Measurements from ENCODE around the gene CIAO1.
"Not testable (repeated sequence)": the region's sequence is repeated elsewhere in the genome, so short reads cannot be mapped to it uniquely, and the experiment has no call there.

CIAO1 gene

GRCh38 chr2:96265840-96266679 is at the start of gene CIAO1, which contains the start of gene TMEM127:
Gene CIAO1, plus strand, starts transcription at chr2:96266225. Its CDS starts 126 bp downstream, at chr2:96266351.
Gene TMEM127, minus strand, starts transcription at chr2:96265997. Its CDS starts 616 bp downstream, at chr2:96265381.
- DNase-seq (ENCODE audit: low spot score): peak; percentile 97

GRCh38 chr2:96218508-96219131 is 47.4 kb upstream of the CIAO1 start:
- no peak for DNase-seq (ENCODE audit: low spot score)

- DNase-seq (ENCODE audit: low spot score): not testable (repeated sequence)
Measured at GRCh38 chr2:96219959-96220358, 46.1 kb upstream of the CIAO1 start.

GRCh38 chr2:96221106-96221505 is 44.9 kb upstream of the CIAO1 start:
- not testable (repeated sequence) for DNase-seq (ENCODE audit: low spot score)

- no peak for DNase-seq (ENCODE audit: low spot score)
Measured at GRCh38 chr2:96225016-96225533, 41.0 kb upstream of the CIAO1 start.

GRCh38 chr2:96231316-96231715 is 34.7 kb upstream of the CIAO1 start:
- no peak for DNase-seq (ENCODE audit: low spot score)

- no peak for DNase-seq (ENCODE audit: low spot score)
Measured at GRCh38 chr2:96233436-96233835, 32.6 kb upstream of the CIAO1 start.

- no peak for DNase-seq (ENCODE audit: low spot score)
Measured at GRCh38 chr2:96233880-96234316, 32.1 kb upstream of the CIAO1 start.

GRCh38 chr2:96236882-96237281 is 29.1 kb upstream of the CIAO1 start:
- no peak for DNase-seq (ENCODE audit: low spot score)

- DNase-seq (ENCODE audit: low spot score): no peak
Measured at GRCh38 chr2:96238266-96238665, 27.8 kb upstream of the CIAO1 start.

- no peak for DNase-seq (ENCODE audit: low spot score)
Measured at GRCh38 chr2:96239091-96239490, 26.9 kb upstream of the CIAO1 start.

GRCh38 chr2:96239745-96240264 is 26.2 kb upstream of the CIAO1 start:
- DNase-seq (ENCODE audit: low spot score): no peak

GRCh38 chr2:96240341-96241038 is 25.5 kb upstream of the CIAO1 start:
- DNase-seq (ENCODE audit: low spot score): no peak

GRCh38 chr2:96241227-96241626 is 24.8 kb upstream of the CIAO1 start:
- DNase-seq (ENCODE audit: low spot score): no peak

- no peak for DNase-seq (ENCODE audit: low spot score)
Measured at GRCh38 chr2:96241900-96242611, 24.0 kb upstream of the CIAO1 start.

GRCh38 chr2:96243843-96244242 is 22.2 kb upstream of the CIAO1 start:
- no peak for DNase-seq (ENCODE audit: low spot score)

GRCh38 chr2:96245609-96246390 is 20.2 kb upstream of the CIAO1 start:
- no peak for DNase-seq (ENCODE audit: low spot score)

- DNase-seq (ENCODE audit: low spot score): no peak
Measured at GRCh38 chr2:96247009-96247408, 19.0 kb upstream of the CIAO1 start.

- DNase-seq (ENCODE audit: low spot score): no peak
Measured at GRCh38 chr2:96247896-96248295, 18.1 kb upstream of the CIAO1 start.

- DNase-seq (ENCODE audit: low spot score): no peak
Measured at GRCh38 chr2:96248624-96249023, 17.4 kb upstream of the CIAO1 start.

- no peak for DNase-seq (ENCODE audit: low spot score)
Measured at GRCh38 chr2:96249654-96250053, 16.4 kb upstream of the CIAO1 start.
